ENCODE measurements around the gene ITM2C. TPM values are rescaled to one million over a fixed set of nuclear protein-coding genes. Genes with fewer than 3 reads are reported as not detected.

ITM2C gene
- total and polyA plus RNA-seq, 8 donors: 26.9 to 1,030 (median 47.2) TPM

DNA sequence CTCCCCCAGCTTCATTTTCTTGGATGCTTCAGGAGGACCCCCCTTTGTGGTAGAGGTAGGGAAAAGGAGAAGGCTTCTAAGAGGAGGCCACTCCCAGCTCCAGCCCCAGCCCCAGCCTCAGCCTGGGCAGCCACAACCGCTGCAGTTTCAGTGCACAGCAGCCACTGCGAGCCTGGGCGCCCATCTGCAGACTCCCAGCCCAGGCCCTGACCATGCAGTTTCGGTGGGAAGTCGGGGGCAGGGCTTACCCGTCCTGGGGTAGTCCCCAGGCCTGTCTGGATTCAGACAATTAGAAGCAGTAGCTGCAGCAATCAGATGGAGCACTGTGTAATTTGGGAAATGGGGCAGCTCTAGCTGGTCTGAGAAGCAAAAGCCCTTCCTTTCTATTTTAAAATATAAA lies 28.6 kb downstream of the ITM2C start:
- intact Hi-C loops (cut with DNase I; ENCODE audit: low total_unique reads): no loop called here
- no peaks in the 10 kb centered on the region for H3K9me3 ChIP-seq
- no peaks in the 10 kb centered on the region for H3K36me3 ChIP-seq
- H3K27ac ChIP-seq: no peak overlapping the region
- no peak overlapping the region for H3K4me3 ChIP-seq
- peaks cover 0 to 16% (median 0%) of the 10 kb centered on the region in 3 donors for H3K27me3 ChIP-seq
- 43 to 61% (median 57%) methylated on average over 5 to 6 of the region's 6 CpGs for WGBS, 5 donors
- no peak for TF ChIP-seq POLR2A (IDR thresholded peaks at IDR 0.05)
- TF ChIP-seq, protein P1, sequence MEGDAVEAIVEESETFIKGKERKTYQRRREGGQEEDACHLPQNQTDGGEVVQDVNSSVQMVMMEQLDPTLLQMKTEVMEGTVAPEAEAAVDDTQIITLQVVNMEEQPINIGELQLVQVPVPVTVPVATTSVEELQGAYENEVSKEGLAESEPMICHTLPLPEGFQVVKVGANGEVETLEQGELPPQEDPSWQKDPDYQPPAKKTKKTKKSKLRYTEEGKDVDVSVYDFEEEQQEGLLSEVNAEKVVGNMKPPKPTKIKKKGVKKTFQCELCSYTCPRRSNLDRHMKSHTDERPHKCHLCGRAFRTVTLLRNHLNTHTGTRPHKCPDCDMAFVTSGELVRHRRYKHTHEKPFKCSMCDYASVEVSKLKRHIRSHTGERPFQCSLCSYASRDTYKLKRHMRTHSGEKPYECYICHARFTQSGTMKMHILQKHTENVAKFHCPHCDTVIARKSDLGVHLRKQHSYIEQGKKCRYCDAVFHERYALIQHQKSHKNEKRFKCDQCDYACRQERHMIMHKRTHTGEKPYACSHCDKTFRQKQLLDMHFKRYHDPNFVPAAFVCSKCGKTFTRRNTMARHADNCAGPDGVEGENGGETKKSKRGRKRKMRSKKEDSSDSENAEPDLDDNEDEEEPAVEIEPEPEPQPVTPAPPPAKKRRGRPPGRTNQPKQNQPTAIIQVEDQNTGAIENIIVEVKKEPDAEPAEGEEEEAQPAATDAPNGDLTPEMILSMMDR (IDR thresholded peaks at IDR 0.05): no peak
- H3K4me1 ChIP-seq: peaks cover 0 to 12% (median 2%) of the 10 kb centered on the region in 4 donors
- DNase-seq: no peak

DNA sequence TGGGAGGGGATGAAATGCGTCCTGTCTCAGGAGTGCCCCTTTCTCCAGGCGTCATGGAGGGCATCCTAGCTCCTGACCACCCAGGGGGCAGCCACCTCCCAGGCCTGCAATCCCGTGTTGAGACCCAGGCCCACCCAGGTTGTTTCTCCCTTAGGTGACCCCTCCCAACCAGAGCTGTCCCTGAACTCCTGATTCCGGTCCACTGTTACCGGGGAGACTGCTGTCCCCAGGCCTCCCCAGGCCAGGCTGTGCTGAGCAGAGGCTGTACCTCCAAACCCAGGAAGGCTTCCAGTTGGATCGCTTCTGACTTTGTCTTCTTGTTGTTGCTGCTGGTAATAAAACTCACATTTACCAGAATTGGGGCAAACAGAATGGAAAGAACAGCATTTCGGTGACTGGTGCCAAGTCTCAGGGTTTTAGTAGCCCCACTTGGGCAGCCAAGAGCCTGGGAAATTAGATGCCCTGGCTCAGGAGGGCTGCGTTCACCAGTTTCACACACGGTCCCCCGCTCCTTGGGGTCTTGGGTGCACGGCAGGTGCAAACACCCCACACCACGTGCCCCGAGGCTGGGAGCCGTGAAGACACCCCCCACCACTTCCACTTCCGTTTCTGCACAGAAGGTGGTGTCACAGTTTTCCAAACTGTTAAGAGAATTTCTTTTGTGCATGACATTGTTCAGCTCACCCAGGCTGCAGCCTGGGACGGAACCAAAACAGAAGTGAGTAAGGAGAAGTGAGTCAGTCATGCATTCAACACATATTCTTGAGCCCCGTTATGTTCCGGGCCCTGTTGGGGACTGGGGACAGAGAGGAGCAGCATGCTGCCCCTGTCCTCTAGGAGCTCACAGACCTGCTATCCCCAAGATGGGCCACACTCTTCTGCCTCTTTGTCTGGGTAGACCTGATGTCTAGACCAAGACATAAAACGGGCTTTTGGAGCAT lies 29.4 kb downstream of the ITM2C start:
- DNase-seq: no peak
- Histone ChIP-seq H3K27me3 (peaks cover 0 to 16% (median 0%) of the 10 kb centered on the region in 3 donors), H3K36me3 (no peaks in the 10 kb centered on the region), H3K27ac (no peak overlapping the region), H3K4me1 (peaks cover 0 to 12% (median 2%) of the 10 kb centered on the region in 4 donors), H3K4me3 (no peak overlapping the region), H3K9me3 (no peaks in the 10 kb centered on the region)
- TF ChIP-seq POLR2A (IDR thresholded peaks at IDR 0.05): no peak
- TF ChIP-seq POLR2AphosphoS5 (IDR thresholded peaks at IDR 0.05): no peak
- TF ChIP-seq, protein P1 (IDR thresholded peaks at IDR 0.05): no peak
- no peak for TF ChIP-seq EP300 (IDR thresholded peaks at IDR 0.05)
- intact Hi-C loops (cut with DNase I; ENCODE audit: low total_unique reads): no loop called here
- WGBS, 5 donors: 71 to 85% (median 82%) methylated on average over 18 to 19 of the region's 19 CpGs

DNA sequence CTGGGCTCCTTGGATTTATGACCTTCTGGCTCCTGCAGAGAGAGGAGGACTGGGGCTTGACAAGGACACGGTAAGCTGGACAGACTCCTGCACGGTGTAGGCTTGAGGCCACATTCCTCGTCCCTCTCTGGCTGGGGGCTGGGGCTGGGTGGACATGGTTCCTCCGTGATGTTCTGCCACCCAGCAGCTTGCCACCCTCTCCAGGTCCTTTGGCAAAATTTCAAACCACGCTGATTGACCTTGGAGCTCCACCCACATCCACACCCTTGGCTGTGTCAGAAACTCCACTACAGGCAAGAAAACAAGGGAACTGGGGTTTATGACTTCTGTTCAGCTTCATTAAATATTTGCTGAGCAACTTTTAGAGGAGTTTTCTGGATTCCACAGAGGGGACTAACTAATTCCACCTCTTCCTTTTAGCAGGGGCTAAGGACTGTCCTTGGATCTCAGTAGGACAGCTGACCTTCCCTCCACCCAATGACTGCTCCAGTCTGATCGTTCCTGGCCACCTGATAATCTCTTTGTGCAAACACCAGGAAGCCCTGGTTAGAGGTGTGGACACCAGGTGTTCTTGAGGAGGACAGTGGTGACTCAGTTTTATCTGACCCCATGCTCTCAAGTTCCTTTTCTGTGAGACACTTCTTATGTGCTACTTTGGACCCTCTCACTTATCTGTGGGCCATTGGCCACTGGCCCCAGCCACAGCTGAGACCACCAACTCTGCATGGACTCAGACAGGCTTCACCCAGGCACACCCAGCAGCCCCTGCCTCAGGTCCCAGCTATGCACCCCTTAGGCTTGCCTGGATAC lies 31.0 kb downstream of the ITM2C start:
- 29 to 48% (median 40%) methylated on average over 3 to 6 of the region's 6 CpGs for WGBS, 5 donors
- Histone ChIP-seq H3K36me3 (no peaks in the 10 kb centered on the region), H3K27me3 (peaks cover 0 to 16% (median 0%) of the 10 kb centered on the region in 3 donors), H3K4me3 (no peak overlapping the region), H3K9me3 (no peaks in the 10 kb centered on the region), H3K4me1 (peaks cover 0 to 12% (median 2%) of the 10 kb centered on the region in 4 donors), H3K27ac (peak overlapping the region in 1 of 5 donors; percentile 57)
- DNase-seq: peak; percentile 48 to 70
- intact Hi-C loops (cut with DNase I; ENCODE audit: low total_unique reads): no loop called here
- TF ChIP-seq POLR2AphosphoS5 (IDR thresholded peaks at IDR 0.05) (peak in 1 of 3 donors; percentile 29), EP300 (IDR thresholded peaks at IDR 0.05) (no peak), POLR2A (IDR thresholded peaks at IDR 0.05) (no peak)
- TF ChIP-seq, protein P1 (IDR thresholded peaks at IDR 0.05): no peak

All from stomach (tissue), 9 donors.